Left lung (tissue), 10 donors: Measurements from ENCODE around the gene SYT1. TPM values are rescaled to one million over a fixed set of nuclear protein-coding genes. Genes with fewer than 3 reads are reported as not detected.
"Not testable (repeated sequence)": the region's sequence is repeated elsewhere in the genome, so short reads cannot be mapped to it uniquely, and the experiment has no call there.

Experiments used
- ATAC-seq: fragments of 200-7000 bp; cut with Tn5 transposase; one replicate; pipeline ENCODE4 v1.9.1; 2020; ENCODE audit warnings: moderate library complexity
- DNase-seq, 4 donors: peaks; one replicate each; pipeline ENCODE4 v3.0.0-alpha.2; 2013 to 2020
- H3K27ac ChIP-seq, 2 donors: fragments of 200-600 bp; sonication (generic) in 1 of 2; one replicate each; pipeline versions ENCODE4 v1.5.0 to v1.8.0; 2020 to 2021
- H3K27me3 ChIP-seq, 2 donors: fragments of 200-600 bp; sonication (generic) in 1 of 2; one replicate each; pipeline versions ENCODE4 v1.5.0 to v1.8.0; 2020 to 2021
- H3K36me3 ChIP-seq, 2 donors: fragments of 200-600 bp; sonication (generic) in 1 of 2; one replicate each; pipeline versions ENCODE4 v1.5.0 to v1.8.0; 2020 to 2021
- H3K4me1 ChIP-seq, 2 donors: fragments of 200-600 bp; one replicate each; pipeline ENCODE4 v1.8.0; 2021
- H3K4me3 ChIP-seq, 2 donors: fragments of 200-600 bp; sonication (generic) in 1 of 2; one replicate each; pipeline versions ENCODE4 v1.5.0 to v1.8.0; 2020 to 2021; ENCODE audit warnings: mild to moderate bottlenecking in 1 of 2
- H3K9me3 ChIP-seq, 2 donors: fragments of 200-600 bp; sonication (generic) in 1 of 2; one replicate each; pipeline versions ENCODE4 v1.5.0 to v1.8.0; 2020 to 2021
- intact Hi-C, 2 donors: fragments of 100-400 bp; cut with DNase I; formaldehyde crosslinking; loops; one replicate each; pipeline versions ENCODE4 v1.11.2 to v1.14.2; 2022
- polyA plus RNA-seq, 6 donors: library from polyadenylated mRNA; unstranded; fragments of 120-200 nt; gene quantifications; one replicate each; pipeline ENCODE4 v1.2.1, GENCODE V29; 2013; ENCODE audit not compliant: insufficient read length in 6 of 6
- total RNA-seq, 2 donors: library from RNA; stranded (reverse); fragmentation: NEBNext Ultra II Directional; extraction: Animal tissue kit (Norgen Biotek cat#: 25700); gene quantifications; one replicate each; pipeline ENCODE4 v1.2.1, GENCODE V29; 2021
- TF ChIP-seq, protein P1 (sequence below), 2 donors: fragments of 200-600 bp; sonication (generic) in 1 of 2; IDR thresholded peaks; one replicate each; pipeline versions ENCODE4 v1.5.0 to v1.8.0; 2021; ENCODE audit warnings: antibody characterized with exemption in 2 of 2
- donor health status: DM: no; HTN: yes; CAD: no.
- donor health status: DM: no; HTN: no; CAD: no.

SYT1 gene
- total and polyA plus RNA-seq, 8 donors, result 1.5 to 6.9 (median 4.8) TPM

DNA sequence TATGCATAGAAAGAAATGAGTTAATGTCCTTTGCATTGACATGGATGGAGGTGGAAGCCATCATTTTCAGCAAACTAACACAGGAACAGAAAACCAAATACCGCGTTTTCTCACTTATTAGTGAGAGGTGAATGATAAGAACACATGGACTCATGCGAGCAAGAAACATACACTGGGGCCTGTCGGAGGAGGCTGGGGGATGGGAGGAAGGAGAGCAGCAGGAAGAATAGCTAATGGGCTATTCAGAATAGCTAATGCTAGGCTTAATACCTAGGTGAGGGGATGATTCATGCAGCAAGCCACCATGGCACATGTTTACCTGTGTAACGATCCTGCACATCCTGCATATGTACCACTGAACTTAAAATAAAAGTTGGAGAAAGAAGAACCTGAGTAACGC is 29.1 kb upstream of the SYT1 start:
- TF ChIP-seq, protein P1, sequence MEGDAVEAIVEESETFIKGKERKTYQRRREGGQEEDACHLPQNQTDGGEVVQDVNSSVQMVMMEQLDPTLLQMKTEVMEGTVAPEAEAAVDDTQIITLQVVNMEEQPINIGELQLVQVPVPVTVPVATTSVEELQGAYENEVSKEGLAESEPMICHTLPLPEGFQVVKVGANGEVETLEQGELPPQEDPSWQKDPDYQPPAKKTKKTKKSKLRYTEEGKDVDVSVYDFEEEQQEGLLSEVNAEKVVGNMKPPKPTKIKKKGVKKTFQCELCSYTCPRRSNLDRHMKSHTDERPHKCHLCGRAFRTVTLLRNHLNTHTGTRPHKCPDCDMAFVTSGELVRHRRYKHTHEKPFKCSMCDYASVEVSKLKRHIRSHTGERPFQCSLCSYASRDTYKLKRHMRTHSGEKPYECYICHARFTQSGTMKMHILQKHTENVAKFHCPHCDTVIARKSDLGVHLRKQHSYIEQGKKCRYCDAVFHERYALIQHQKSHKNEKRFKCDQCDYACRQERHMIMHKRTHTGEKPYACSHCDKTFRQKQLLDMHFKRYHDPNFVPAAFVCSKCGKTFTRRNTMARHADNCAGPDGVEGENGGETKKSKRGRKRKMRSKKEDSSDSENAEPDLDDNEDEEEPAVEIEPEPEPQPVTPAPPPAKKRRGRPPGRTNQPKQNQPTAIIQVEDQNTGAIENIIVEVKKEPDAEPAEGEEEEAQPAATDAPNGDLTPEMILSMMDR (IDR thresholded peaks at IDR 0.05), result no peak
- no peak for DNase-seq
- H3K36me3 ChIP-seq, result no peaks in the 10 kb centered on the region
- no peak overlapping the region for H3K4me3 ChIP-seq
- intact Hi-C loops, result no loop called here
- H3K27ac ChIP-seq, result no peak overlapping the region
- H3K4me1 ChIP-seq, result no peaks in the 10 kb centered on the region
- ATAC-seq, result no peak
- no peaks in the 10 kb centered on the region for H3K27me3 ChIP-seq
- no peaks in the 10 kb centered on the region for H3K9me3 ChIP-seq

DNA sequence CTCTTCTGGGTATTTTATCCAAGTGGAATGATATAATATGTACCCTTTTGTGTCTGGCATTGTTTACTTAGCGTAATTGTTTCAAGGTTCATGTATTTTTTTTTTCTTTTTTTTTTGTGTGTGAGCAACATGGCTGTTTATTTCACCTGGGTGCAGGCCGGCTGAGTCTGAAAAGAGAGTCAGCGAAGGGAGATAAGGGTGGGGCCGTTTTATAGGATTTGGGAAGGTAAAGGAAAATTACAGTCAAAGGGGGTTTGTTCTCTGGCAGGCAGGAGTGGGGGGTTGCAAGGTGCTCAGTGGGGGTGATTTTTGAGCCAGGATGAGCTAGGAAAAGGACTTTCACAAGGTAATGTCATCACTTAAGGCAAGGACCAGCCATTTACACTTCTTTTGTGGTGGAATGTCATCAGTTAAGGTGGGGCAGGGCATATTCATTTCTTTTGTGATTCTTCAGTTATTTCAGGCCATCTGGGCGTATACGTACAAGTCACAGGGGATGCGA is 24.0 kb upstream of the SYT1 start:
- H3K4me3 ChIP-seq, intact Hi-C loops, H3K4me1 ChIP-seq, H3K27me3 ChIP-seq, H3K9me3 ChIP-seq, ATAC-seq, H3K36me3 ChIP-seq, H3K27ac ChIP-seq, DNase-seq: not testable (repeated sequence)

DNA sequence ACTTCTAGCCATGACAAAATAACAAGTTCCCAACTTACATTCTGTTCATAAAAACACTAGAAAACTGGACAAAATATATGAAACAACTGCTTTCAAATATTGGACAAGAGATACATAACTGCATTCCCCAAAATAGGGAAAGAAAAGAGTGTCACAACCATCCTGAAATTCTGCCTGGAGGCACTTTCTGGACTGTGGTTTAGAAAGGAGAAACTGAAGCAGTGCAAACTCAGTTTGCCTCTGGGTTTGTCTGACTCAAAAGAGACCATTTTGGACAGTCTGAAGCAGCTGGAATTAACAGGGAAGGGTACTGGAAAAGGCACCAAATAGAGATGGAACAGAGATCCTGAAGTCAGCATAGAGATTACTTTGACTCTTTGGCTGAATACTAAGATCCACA is 11.3 kb upstream of the SYT1 start:
- no peak for ATAC-seq
- DNase-seq, result no peak
- H3K4me3 ChIP-seq, result no peak overlapping the region
- H3K27ac ChIP-seq, result no peak overlapping the region
- no peaks in the 10 kb centered on the region for H3K4me1 ChIP-seq
- peaks cover 0 to 16% of the 10 kb centered on the region in 2 donors for H3K9me3 ChIP-seq
- no peaks in the 10 kb centered on the region for H3K27me3 ChIP-seq
- H3K36me3 ChIP-seq, result no peaks in the 10 kb centered on the region
- intact Hi-C loops, result no loop called here
- TF ChIP-seq, protein P1 (IDR thresholded peaks at IDR 0.05), result no peak

DNA sequence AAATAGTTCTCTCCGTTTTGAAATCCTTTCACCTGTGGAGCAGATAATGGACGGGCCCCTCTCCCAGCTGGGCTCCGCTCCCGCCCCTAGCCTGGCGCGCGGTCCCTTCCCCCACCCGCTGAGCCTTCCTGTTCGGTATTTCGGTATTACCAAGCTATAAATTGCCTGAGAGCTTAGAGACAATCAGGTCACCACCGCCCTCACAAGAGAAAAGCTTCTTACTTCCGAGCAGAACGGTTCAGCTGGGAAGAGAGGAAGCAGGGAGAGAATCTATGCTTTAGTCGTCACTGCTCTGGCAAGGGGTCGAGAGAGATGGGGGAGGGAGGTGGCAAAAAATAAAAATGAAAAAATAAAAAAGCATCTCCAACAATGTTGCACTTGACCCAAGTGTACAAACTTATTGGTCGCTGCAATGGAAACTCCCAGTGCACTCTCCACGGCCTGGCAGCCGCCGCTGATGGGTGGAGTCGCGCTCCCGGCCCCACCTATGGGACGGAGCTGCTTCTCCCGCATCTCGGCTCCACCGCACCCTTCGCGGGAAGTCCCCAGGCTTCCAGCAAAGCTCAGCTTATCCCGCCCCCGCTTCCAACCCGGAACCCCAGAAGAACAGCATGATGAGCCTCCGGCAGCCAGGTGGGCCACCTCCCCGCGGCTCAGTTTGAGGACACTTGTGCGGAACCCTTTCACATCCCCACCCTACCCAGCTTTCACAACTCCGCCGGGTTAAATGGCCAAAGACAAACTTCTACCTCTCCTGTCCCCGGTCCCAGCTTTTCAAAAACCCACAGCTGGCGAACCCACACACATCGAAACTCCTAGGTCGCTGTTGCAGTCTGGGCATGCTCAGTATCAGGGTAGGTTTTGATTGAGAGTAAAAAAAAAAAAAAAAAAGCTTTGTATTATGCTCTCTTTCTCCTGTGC is 832 bp upstream of the SYT1 start:
- ATAC-seq (peak; percentile 95), DNase-seq (peak in 3 of 4 donors; percentile 52 to 79 (median 56))
- Histone ChIP-seq H3K36me3 (no peaks in the 10 kb centered on the region), H3K27me3 (peaks cover 14 to 38% of the 10 kb centered on the region in 2 donors), H3K9me3 (no peaks in the 10 kb centered on the region), H3K4me3 (peak overlapping the region; percentile 36 to 42), H3K4me1 (no peaks in the 10 kb centered on the region), H3K27ac (peak overlapping the region in 1 of 2 donors; percentile 30)
- TF ChIP-seq, protein P1 (IDR thresholded peaks at IDR 0.05), result no peak
- intact Hi-C loops, result no loop called here

DNA sequence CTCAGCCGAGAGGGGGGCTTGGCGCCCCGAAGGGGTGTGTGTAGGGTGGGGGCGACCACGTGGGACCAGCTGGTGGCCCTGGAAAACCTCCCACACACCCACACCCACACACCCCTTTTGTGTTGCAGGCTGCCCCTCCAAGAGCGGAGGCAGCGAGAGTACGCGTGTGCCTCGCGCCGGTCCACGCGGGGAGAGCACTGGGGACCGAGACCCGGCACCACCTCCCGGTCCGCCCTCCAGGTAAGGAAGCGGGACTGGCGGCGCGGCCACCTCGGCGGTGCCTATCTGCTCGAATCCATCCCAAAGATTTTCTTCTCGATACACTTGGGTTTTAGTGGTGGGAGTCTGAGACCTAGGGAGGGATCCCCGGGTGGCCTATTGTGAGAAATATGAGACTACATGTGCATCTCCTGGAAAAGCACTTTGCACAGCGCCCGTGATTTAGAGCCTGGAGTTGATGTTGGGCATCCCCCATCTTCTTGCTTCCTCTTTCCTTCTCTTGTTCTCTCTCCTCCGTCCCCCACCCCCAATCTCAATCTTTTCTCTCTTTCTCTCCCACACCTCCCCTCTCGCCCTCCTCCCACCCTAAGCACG is 393 bp downstream of the SYT1 start:
- TF ChIP-seq, protein P1 (IDR thresholded peaks at IDR 0.05), result no peak
- H3K36me3 ChIP-seq, result no peaks in the 10 kb centered on the region
- H3K4me3 ChIP-seq, result peak overlapping the region; percentile 36 to 42
- peak in 1 of 4 donors; percentile 70 for DNase-seq
- H3K27me3 ChIP-seq, result peaks cover 14 to 38% of the 10 kb centered on the region in 2 donors
- intact Hi-C loops, result no loop called here
- H3K27ac ChIP-seq, result no peak overlapping the region
- ATAC-seq, result peak; percentile 10
- H3K9me3 ChIP-seq, result no peaks in the 10 kb centered on the region
- H3K4me1 ChIP-seq, result no peaks in the 10 kb centered on the region
